ENCODE results near the gene NLGN3. TPM values are rescaled to one million over a fixed set of nuclear protein-coding genes. Genes with fewer than 3 reads are reported as not detected.

Gene NLGN3
- total and polyA plus RNA-seq, 2 donors (not counting 3 experiments of a cell fraction or from before 2014, with no cell fraction given) = 0.37 to 0.40 TPM

DNA sequence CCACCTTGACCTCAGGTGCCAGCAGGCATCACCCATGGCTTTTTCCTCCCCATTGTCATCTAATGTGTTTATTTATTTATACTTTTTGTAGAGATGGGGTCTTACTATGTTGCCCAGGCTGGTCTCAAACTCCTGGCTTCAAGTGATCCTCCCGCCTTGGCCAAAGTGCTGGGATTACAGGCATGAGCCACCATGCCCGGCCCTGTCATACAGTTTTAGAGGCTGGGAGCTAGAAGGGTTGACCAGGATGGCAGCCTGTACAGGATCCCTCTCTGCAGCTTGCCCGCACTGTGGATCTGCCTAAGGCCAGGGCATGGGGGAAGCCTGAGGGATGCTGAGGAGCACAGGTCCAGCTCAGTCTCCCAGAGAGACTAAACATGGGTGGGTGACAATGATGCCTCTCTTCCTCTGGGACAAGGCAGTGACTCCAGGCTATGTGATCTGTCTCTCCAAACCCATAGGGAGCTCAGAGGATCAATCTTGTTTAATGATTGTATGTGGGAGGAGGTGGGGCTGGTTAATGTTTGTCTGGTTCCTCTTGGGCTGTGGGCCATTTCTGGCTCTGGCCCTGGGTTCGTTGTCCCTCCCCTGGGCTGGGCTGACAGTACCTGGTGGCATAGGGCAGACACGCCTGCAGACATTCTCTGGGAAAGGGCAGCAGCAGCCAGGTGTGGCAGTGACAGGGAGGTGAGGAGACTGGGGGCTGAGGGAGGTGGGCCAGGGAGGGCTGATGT, 70.1 kb downstream of the NLGN3 start:
- H3K4me1 ChIP-seq (ENCODE audit: control insufficient read depth, extremely low read depth, insufficient read depth, low read length) = no peaks in the 10 kb centered on the region
- FAIRE-seq = no peak
- no peak overlapping the region for H3K4me3 ChIP-seq (replicated peaks in 1 of 3; ENCODE audit: insufficient read depth in 1 of 3, low read depth in 1 of 3, low read length in 3 of 3)
- no peak for TF ChIP-seq POLR2A (IDR thresholded peaks at IDR 0.05; ENCODE audit: low read depth, low read length)
- ChIA-PET POLR2A (no interaction called here), CTCF (no interaction called here)
- H3K4me2 ChIP-seq (ENCODE audit: insufficient read depth, low read length) = no peak overlapping the region
- no peaks in the 10 kb centered on the region for H3K9me1 ChIP-seq (replicated peaks; ENCODE audit: control insufficient read depth, extremely low read depth, insufficient read depth, low read length)
- no peaks in the 10 kb centered on the region for H4K20me1 ChIP-seq (replicated peaks; ENCODE audit: control insufficient read depth, extremely low read depth, insufficient read depth, low read length)
- BruUV-seq (replicated peaks) = no TSS peak
- no peaks in the 10 kb centered on the region for H3K9me3 ChIP-seq (replicated peaks; ENCODE audit: control insufficient read depth, insufficient read depth, low read length)
- no peak for DNase-seq (ENCODE audit: low read depth, low spot score)
- H3K79me2 ChIP-seq (ENCODE audit: control insufficient read depth, insufficient read depth, low read length) = no peaks in the 10 kb centered on the region
- no peaks in the 10 kb centered on the region for H3K27me3 ChIP-seq (ENCODE audit: control insufficient read depth in 2 of 2, insufficient read depth in 2 of 2, low read length in 2 of 2)
- H2AFZ ChIP-seq (ENCODE audit: low read depth, low read length) = no peak overlapping the region
- dilution Hi-C loops (cut with MboI; ENCODE audit: extremely low pct_ligation_motif_present, low sequenced_read_pairs) = no loop called here
- H3K36me3 ChIP-seq (ENCODE audit: control insufficient read depth in 2 of 2, extremely low read depth in 1 of 2, insufficient read depth in 2 of 2, low read length in 2 of 2) = no peaks in the 10 kb centered on the region
- no peak overlapping the region for H3K9ac ChIP-seq (replicated peaks; ENCODE audit: extremely low read depth, insufficient read depth, low read length)
- intact Hi-C loops (cut with micrococcal nuclease) = no loop called here
- no peak overlapping the region for H3K27ac ChIP-seq (ENCODE audit: insufficient read depth, low read depth, low read length)

DNA sequence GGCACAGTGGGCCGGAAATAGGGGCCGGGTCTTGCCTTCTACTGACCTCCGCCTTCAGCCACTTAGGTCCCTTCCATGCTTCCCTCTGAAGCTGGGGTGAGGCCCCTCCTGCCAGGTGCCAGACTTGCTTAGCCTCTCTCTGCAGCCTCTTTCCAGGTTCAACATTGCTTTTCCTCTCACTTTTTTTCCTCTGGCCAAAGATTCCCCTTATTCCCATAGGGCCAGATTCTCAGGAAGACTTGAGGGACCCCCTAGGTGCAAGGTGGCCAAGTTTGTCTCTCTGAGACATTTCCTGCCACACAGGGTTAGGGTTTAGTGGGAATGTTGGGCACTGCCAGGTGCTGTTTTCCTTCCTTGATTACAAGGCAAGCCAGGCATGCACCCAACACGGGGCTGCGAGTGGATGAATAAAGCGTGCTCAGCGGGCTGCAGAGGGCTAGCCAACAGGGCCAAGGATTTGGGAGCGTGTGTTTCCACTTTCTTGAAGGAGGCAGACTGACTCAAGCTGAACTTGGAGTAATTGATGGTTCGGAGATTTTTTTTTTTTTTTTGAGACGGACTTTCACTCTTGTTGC, 70.8 kb downstream of the NLGN3 start:
- ChIA-PET CTCF (no interaction called here), POLR2A (interaction anchor here (0.6 kb wide), 1 partner anchor 297 kb away, joined by 4 read pairs; no protein-coding TSS in a partner anchor)
- H3K9me3 ChIP-seq (replicated peaks; ENCODE audit: control insufficient read depth, insufficient read depth, low read length) = no peaks in the 10 kb centered on the region
- H3K9me1 ChIP-seq (replicated peaks; ENCODE audit: control insufficient read depth, extremely low read depth, insufficient read depth, low read length) = no peaks in the 10 kb centered on the region
- no peak overlapping the region for H3K9ac ChIP-seq (replicated peaks; ENCODE audit: extremely low read depth, insufficient read depth, low read length)
- BruUV-seq (replicated peaks) = no TSS peak
- H3K4me2 ChIP-seq (ENCODE audit: insufficient read depth, low read length) = no peak overlapping the region
- no peaks in the 10 kb centered on the region for H3K36me3 ChIP-seq (ENCODE audit: control insufficient read depth in 2 of 2, extremely low read depth in 1 of 2, insufficient read depth in 2 of 2, low read length in 2 of 2)
- H4K20me1 ChIP-seq (replicated peaks; ENCODE audit: control insufficient read depth, extremely low read depth, insufficient read depth, low read length) = no peaks in the 10 kb centered on the region
- DNase-seq (ENCODE audit: low read depth, low spot score) (no peak), FAIRE-seq (no peak)
- H3K4me1 ChIP-seq (ENCODE audit: control insufficient read depth, extremely low read depth, insufficient read depth, low read length) = no peaks in the 10 kb centered on the region
- dilution Hi-C loops (cut with MboI; ENCODE audit: extremely low pct_ligation_motif_present, low sequenced_read_pairs) = no loop called here
- intact Hi-C loops (cut with micrococcal nuclease) = no loop called here
- no peak overlapping the region for H2AFZ ChIP-seq (ENCODE audit: low read depth, low read length)
- H3K27me3 ChIP-seq (ENCODE audit: control insufficient read depth in 2 of 2, insufficient read depth in 2 of 2, low read length in 2 of 2) = no peaks in the 10 kb centered on the region
- no peak overlapping the region for H3K4me3 ChIP-seq (replicated peaks in 1 of 3; ENCODE audit: insufficient read depth in 1 of 3, low read depth in 1 of 3, low read length in 3 of 3)
- no peak overlapping the region for H3K27ac ChIP-seq (ENCODE audit: insufficient read depth, low read depth, low read length)
- no peaks in the 10 kb centered on the region for H3K79me2 ChIP-seq (ENCODE audit: control insufficient read depth, insufficient read depth, low read length)
- TF ChIP-seq JUN (IDR thresholded peaks at IDR 0.05; ENCODE audit: borderline replicate concordance, insufficient read depth, insufficient read length, low read depth) (no peak), MYC (IDR thresholded peaks at IDR 0.05; ENCODE audit: low read depth, low read length) (no peak), FOS (IDR thresholded peaks at IDR 0.05; ENCODE audit: borderline replicate concordance, insufficient read depth, low read length) (no peak), EZH2 (IDR thresholded peaks at IDR 0.05; ENCODE audit: borderline replicate concordance, low read depth, low read length, severe bottlenecking) (no peak), GATA2 (IDR thresholded peaks at IDR 0.05; ENCODE audit: insufficient read depth, insufficient read length, low read depth, low read length) (no peak)
- TF ChIP-seq, protein P1, sequence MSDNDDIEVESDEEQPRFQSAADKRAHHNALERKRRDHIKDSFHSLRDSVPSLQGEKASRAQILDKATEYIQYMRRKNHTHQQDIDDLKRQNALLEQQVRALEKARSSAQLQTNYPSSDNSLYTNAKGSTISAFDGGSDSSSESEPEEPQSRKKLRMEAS (IDR thresholded peaks at IDR 0.05; ENCODE audit: insufficient read depth, insufficient read length) = no peak
- TF ChIP-seq, protein P2, sequence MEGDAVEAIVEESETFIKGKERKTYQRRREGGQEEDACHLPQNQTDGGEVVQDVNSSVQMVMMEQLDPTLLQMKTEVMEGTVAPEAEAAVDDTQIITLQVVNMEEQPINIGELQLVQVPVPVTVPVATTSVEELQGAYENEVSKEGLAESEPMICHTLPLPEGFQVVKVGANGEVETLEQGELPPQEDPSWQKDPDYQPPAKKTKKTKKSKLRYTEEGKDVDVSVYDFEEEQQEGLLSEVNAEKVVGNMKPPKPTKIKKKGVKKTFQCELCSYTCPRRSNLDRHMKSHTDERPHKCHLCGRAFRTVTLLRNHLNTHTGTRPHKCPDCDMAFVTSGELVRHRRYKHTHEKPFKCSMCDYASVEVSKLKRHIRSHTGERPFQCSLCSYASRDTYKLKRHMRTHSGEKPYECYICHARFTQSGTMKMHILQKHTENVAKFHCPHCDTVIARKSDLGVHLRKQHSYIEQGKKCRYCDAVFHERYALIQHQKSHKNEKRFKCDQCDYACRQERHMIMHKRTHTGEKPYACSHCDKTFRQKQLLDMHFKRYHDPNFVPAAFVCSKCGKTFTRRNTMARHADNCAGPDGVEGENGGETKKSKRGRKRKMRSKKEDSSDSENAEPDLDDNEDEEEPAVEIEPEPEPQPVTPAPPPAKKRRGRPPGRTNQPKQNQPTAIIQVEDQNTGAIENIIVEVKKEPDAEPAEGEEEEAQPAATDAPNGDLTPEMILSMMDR (IDR thresholded peaks at IDR 0.05; ENCODE audit: extremely low read depth in 1 of 2, insufficient read depth in 1 of 2, low read depth in 1 of 2, low read length in 2 of 2) = no peak
